ENCODE data around the gene CHIC2. TPM values are rescaled to one million over a fixed set of nuclear protein-coding genes. Genes with fewer than 3 reads are reported as not detected.

CHIC2 gene
- total RNA-seq, 1 experiment from 2014 or later = 10.8 TPM

GRCh38 chr4:53987761-53988171 lies 76.6 kb downstream of the CHIC2 start:
- H3K9me3 ChIP-seq (ENCODE audit: control insufficient read depth in 1 of 2, insufficient read depth in 1 of 2, low read depth in 1 of 2, low read length in 2 of 2) = no peaks in the 10 kb centered on the region
- H3K9ac ChIP-seq (ENCODE audit: low read length) = no peak overlapping the region
- BruUV-seq (replicated peaks) = no TSS peak
- no peaks in the 10 kb centered on the region for H3K79me2 ChIP-seq (ENCODE audit: insufficient read depth, low read length)
- H3K9me2 ChIP-seq (ENCODE audit: insufficient read depth) = no peaks in the 10 kb centered on the region
- H3K27me3 ChIP-seq (ENCODE audit: insufficient read depth, low read length) = no peaks in the 10 kb centered on the region
- H3K4me2 ChIP-seq (ENCODE audit: low read length) = peak overlapping the region; percentile 28; the same call in 1 of the 2 replicates
- H2AFZ ChIP-seq (ENCODE audit: low read depth, low read length, poor library complexity, severe bottlenecking) = no peak overlapping the region
- RAD21 ChIA-PET (ENCODE audit: low non-redundant PET in 1 of 2, low total read pairs in 2 of 2, uncharacterized antibody in 2 of 2, unreplicated experiment in 2 of 2) = no interaction called here
- intact Hi-C loops (cut with micrococcal nuclease) = no loop called here
- ATAC-seq = 0 out of 2 replicates have a peak, but pooled peaks have one; percentile 42
- no peak overlapping the region for H3K4me3 ChIP-seq (replicated peaks in 1 of 2; ENCODE audit: low read depth in 1 of 2, low read length in 2 of 2)
- H3K36me3 ChIP-seq (ENCODE audit: control insufficient read depth in 1 of 2, insufficient read depth in 2 of 2, low read length in 2 of 2) = no peaks in the 10 kb centered on the region
- DNase-seq (ENCODE audit: low read depth, low spot score) = peak; percentile 26
- CTCF ChIA-PET = no interaction called here
- H4K20me1 ChIP-seq (ENCODE audit: insufficient read depth) = no peaks in the 10 kb centered on the region
- no peak overlapping the region for H3K27ac ChIP-seq (ENCODE audit: low read depth, low read length)
- POLR2A ChIA-PET = no interaction called here
- peaks cover 0 to 8% of the 10 kb centered on the region in 2 experiments; a peak in 1 of 4 replicates for H3K4me1 ChIP-seq (ENCODE audit: control insufficient read depth in 1 of 2, insufficient read depth in 2 of 2, low read length in 2 of 2)
- peak; percentile 48 for TF ChIP-seq JUND (IDR thresholded peaks at IDR 0.05)
- no peak for TF ChIP-seq SP1 (IDR thresholded peaks at IDR 0.05; ENCODE audit: low read depth)
- 0 out of 2 replicates have a peak, but pooled peaks have one; percentile 19 for TF ChIP-seq CBX3 (IDR thresholded peaks at IDR 0.05; ENCODE audit: low read depth)
- no peak for TF ChIP-seq YY1 (IDR thresholded peaks at IDR 0.05; ENCODE audit: extremely low read depth, insufficient replicate concordance, low read depth, low read length)
- no peak for TF ChIP-seq ZBTB33 (IDR thresholded peaks at IDR 0.05; ENCODE audit: extremely low read depth, insufficient replicate concordance, low read length)
- TF ChIP-seq TCF7L2 (IDR thresholded peaks at IDR 0.05; ENCODE audit: borderline replicate concordance, extremely low read depth, insufficient read depth, insufficient read length) = no peak
- TF ChIP-seq FOSL1 (IDR thresholded peaks at IDR 0.05; ENCODE audit: low read depth) = peak; percentile 24; the same call in 1 of the 2 replicates
- TF ChIP-seq ATF3 (IDR thresholded peaks at IDR 0.05) = no peak
